HG03469 (cell line): ENCODE data around the gene COMT.

Source experiments
- ATAC-seq: cut with Tn5 transposase; IDR thresholded peaks from one replicate; pipeline ENCODE4 v1.9.1; 2021; ENCODE audit warnings: mild to moderate bottlenecking, moderate library complexity, moderate number of reproducible peaks; ENCODE audit not compliant: unreplicated experiment

COMT gene

GRCh38 chr22:19980766-19981165 is 39.2 kb downstream of the COMT start:
- ATAC-seq = no peak

DNA sequence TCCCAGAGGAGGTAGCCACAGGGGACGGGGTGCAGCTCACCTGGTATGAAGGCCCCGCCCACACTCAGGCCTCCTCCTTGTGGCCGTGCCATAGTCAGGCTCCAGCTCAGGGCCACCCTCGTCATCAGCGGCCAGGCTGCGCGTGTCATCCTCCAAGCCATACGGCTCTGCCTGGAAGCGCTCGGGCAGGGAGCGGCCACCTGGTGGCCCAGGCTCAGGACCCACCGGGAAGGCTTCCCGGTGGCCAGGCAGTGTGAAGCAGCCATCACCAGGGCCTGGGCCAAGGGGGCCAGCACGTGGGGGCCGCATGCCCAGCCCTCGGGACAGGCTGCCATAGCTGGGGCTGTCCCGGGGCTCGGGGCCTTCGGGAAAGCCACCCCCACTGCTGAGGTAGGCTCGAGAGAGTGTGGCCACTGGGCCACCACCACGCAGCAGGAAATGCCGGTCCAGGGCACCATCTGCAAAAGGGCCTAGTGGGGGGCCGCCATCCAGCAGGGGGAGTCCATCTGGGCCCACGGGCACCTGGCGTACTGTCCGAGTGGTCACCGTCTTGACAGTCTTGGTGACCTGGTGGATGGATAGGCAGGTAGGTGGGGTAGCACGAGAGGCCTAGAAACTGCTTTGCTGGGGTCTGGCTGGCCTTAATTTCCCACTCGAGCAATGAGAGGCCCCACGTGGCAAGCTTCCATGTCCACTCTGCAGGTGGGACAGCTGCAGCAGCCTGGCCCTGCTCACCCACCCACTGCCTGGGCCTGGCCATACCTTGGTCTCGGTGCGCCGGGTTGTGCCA is 39.8 kb downstream of the COMT start:
- ATAC-seq = no peak

DNA sequence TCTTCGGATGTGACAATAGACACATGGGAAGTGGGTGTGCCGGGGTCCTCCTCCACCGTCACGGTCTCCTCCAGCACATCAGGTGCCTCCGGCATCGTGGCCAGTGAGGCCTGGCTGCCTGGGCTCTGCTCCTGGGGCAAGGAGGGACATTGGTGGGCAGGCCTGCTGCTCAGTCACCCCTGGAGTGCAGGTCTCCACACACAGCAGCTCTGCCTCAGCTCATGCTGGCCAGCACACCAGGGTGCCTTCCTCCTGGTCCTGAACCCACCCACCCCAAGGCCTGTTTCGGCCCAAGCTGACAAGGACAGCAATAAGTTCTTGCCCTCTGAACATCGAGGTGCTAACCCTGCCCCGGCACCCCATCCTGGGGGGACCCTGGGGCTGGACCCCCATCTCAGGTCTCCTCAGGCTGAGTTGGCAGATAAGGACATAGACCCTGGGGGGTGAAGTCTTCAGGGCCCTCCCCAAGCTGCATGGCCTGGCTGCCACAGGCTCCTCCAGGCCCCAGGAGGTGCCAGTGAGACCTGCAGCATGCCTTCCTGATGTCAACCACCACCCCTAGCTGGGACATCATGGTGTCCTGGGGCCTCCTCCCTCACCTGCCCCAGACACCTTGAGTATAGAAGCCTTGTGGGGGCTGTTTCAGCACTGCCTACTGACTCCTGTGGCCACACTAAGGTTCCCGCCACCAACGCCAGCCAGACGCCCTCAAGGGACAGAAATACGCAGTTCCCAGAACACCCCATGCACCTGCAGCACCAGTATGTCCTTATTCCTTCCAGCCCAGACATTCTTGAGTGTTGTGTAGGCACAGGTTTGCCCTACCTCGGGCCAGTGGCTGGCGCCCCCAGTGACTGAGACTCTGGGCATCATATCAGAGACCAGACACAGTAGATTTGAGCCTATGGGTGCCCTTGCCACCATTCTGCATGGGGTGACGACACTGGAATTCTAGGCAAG is 40.7 kb downstream of the COMT start:
- no peak for ATAC-seq

- ATAC-seq = no peak
Measured at GRCh38 chr22:19982991-19983578, 41.5 kb downstream of the COMT start.

- no peak for ATAC-seq
Measured at GRCh38 chr22:19983741-19984140, 42.2 kb downstream of the COMT start.

DNA sequence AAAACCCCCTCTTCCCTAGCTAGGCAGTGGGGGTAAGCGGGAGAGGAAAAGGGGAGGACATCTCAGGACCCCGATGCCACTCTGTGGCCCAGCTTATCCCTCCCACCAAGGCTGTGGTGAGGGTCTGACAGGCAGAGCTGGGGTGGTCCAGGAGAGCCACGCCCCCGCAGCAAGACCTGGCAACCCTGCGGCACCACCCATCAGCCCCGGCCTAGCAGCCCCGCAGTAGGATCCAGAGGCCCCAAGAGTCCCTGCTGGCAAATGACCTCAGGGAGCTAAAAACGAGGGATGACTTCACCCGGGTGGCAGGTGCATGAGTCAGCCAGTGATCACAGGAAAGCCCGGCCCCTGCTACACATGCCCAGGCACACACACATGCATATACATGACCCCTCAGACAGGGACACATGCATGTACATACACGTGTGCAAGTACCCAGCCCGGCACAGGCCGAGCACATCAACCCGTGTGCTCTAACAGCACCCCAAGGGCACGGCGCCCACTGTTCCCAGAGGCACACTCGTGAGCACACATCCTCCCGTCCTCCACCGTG is 42.7 kb downstream of the COMT start:
- no peak for ATAC-seq

DNA sequence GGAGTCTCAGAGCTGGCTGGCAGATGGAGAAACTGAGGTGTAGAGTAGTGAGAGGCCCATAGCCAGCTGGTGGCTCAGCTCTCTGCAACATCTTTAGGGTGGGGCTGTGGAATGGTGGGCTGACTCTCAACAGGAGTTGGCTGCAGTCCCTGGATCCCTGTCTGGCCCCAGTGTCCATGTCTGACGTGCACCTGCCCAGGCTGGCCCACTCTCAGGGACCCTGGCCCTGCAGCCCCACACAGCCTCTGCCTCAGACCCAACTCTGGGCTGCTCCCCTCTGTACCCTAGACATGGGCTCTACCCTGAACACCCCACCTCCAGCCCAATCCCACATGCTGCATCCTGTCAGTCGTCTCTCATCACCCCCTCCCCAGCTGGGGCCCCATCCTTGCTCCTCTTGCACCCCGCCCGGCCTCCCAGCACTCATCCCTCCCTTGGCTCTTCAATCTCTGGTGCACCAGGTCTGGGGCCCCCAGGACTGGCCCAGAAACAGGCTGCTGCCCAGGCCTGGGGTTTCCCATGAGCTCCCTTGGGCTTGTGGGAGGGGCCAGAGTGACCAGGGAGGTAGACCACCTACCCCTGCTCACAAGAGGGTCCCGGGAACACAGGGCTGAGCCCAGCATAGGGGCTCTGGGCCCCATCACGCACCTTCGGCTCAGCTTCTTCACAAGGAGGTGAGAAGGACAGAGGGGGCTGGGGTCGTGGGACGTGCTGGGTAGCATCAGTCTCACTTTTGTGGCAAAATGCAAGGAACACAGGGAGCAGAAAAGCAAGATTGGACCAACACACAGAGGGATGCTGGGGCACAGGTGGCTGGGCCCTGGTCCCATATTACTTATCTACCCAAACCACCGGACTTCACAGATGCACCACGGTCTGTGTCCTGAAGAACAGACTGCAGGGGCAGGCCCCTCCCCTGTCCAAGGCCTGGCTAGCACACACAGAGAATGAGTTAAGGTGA is 43.6 kb downstream of the COMT start:
- ATAC-seq = no peak

DNA sequence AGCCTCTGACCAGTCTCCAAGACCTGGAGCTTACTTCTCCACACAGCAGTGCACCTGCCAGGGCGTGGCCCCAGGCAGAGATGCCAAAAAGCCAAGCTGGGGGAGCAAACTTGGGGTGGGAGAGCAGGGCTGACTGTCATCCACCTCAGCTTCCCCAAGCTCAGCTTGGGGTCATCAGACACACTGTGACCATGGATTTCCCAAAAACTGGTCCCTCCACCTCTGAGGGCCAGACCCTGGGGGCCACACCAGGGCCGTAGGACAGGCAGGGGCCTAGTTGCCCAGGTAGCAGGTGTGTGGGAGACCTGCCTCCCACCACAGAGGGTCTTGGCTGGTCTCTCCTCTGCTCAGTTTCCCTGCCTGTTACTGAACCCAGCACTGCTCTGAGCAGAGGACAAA is 44.4 kb downstream of the COMT start:
- ATAC-seq = no peak

DNA sequence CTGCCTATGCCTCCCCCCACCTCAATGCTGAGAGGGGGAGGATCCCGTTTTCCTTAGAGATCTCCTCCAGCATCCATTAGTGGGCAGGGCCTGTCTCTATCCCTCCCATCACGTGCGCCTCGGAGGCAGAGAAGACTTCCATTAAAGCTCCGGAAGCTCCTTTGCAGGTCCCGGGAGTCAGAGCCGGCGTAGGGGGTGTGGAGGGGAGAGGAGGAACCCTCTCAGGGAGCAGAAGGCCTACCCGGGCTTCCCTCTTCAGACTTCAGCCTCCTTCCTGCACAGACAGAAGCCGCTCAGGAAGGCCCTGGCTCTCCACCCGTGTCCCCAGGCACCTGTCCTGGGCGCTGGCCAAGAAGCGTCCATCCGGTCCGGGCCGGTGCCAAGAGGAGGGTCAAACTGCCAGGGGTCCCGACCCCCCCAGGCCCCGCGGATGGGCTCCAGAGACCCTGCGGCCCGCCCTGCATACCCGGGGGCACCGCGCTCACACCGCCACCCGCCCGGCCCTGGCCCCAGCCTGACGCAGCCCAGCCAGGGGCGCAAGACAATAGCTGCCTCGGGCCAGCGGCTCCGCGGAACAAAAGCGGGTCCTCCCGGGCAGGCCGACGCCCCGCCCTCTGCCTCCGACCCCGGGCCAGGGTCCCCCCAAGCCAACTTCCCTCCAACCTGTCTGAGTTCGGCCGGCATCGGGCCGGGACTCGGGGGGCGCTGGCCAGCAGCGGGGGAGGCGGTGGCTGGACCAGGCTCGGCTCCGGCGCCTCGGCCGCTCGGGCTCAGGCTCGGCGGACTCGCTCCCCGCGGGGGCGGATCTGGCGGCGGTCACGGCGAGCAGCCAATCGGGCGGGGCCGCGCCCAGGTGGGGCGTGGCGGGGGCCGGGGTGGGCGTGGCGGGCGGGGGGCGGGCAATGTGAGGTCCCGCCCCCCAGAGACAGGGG is 45.1 kb downstream of the COMT start:
- no peak for ATAC-seq

DNA sequence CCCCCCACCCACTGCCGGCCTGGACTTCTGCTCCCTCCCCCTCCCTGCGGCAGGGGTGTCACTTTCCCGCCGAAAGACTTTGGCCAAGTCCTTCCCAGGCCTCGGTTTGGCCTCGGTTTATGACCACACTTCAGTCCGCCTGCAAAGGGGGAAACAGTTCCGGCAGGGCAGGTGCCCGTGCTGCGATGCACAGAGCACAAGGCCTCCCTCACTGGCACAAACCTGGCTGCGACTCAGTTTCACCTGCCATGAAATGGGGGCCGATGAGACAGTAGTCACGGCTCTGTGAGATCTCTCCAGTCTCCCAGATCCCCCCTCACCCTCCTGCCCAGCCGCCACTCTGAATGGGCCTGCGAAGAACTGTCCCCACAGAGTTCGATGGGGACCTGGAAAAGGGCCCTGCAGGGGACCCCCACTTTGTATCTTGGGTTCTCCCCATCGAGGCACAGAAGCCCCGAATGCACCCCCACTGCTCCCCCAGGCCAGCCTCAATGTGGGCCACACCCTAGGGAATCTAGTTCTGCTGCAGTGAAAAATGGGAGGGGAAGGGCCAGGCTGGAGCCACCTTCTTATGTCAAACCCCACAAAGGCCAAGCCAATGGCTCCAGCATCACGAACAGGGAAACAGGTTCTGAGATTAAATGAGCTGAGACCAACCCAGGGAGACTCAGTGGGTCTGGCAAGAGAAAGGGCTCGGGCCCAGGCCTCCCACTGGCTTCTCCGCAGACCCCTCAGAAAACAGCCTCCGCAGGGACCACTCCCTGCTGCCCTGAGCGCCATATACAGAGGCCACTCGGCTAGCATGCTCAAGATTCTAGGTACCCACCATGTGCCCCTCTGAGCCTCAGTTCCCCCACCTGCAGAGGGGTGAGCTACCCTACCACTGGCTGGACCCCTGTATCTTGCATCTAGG is 46.1 kb downstream of the COMT start:
- no peak for ATAC-seq

- ATAC-seq = no peak
Measured at GRCh38 chr22:19988331-19988808, 46.8 kb downstream of the COMT start.

DNA sequence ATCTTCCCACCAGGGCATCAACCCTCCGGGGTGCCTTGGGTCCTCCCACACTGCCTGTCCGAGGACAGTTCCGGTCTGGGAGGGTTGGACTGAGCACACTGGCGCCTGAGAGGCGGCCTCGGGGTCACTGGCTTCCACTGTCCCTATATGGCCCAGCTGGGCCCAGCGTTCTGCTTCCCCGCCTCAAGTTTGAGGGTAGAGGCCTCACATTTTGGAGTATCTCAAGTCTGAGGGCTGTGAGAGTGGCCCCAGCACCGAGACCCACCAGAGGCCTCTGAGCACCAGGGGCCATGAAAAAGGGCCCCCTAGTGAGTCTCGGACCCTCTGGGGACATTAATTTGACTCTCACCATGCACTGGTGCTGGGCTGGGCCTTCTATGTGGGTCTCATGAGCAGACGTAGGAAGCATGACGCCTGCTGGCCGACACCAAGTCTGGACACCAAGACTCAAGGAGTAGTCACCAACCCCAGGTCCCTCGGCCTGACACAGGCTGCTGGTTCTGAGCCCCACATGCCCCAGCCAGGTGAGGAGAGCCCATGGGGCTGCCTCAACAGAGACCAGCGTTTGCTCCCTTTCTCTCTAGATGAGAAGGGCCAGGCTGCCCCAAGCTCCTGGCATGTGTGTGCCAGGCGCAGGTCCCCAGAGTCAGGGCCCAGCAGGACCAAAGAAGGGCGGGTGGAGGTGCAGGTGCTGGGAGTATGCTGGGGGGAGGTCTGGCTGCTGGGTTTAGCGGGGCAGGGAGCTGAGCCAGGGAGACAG is 47.6 kb downstream of the COMT start:
- no peak for ATAC-seq

DNA sequence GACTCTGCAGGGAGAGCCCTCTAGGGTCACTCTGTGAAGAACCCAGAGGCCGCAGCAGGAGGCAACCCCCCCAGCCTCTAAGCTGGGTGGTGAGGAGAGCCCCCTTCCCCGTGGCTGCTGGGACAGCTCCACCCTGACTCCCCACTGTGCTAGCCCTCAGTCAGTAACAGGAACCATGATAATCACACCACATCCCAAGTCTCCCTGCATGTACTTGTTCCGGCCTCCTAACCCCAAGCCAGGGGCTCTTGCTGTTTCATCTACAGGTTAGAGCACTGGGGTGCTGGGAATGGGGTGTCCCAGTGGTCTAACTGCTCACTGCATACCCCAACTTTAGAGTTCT is 48.1 kb downstream of the COMT start:
- no peak for ATAC-seq

GRCh38 chr22:19990188-19990587 is 48.6 kb downstream of the COMT start:
- no peak for ATAC-seq

DNA sequence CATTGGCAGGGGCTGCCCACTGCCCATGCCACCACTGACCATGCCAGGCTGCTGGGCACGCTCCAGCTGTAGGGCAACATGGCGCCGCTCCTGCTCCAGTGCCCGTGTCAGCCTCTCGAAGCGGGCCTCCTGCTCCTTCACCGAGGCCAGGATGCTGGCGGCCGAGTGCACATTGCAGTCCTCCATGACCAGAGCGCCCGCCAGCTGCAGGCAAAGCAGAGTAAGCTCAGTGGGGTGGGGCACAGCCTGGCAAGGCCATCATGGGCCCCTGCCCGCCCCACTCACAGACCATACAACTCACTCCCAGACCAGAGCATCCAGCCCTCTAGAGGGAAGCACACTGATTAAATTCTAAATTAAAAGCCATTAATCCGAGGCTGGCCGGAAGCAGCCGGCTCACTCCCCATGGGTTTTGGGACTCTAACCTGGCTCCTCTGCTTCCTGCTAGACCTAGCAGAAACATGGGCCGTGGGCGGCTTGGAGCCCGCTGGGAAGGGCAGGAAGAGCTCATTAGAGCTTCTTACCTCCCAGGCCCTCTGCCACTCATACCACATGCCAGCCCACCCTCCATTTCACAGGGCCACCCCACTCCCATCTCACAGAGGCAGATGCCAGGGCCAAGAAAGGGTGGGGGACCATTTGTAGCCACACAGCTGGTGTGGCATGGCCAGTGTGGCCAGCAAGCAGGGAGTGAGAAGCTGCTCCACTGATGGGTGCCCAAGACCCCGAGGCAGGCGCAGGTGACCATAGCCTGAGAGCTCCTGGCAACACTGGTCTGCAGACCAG is 49.2 kb downstream of the COMT start:
- ATAC-seq = no peak

DNA sequence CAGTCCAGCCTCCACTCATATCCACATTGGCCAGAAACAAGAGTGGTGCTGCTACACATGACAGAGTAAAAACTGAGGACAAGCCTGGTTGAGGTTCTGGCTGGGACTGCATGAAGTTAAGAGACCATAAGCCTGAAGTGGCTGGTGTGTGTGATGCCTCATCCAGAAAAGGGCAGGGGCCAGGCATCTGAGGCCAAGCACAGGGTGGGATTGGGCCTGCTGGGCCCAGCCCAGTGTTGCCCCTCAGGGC is 49.7 kb downstream of the COMT start:
- ATAC-seq = no peak
